GM12878 (cell line): Measurements from ENCODE around the gene ESRRG.

Experiments used
- CTCF ChIP-seq, 3 experiments: IDR thresholded peaks in 2 of 3; conservative IDR thresholded peaks in 1 of 3; 2 replicates each; pipeline ENCODE4 v1.5.1; 2011; ENCODE audit warnings: low read depth in 3 of 3, low read length in 3 of 3, mild to moderate bottlenecking in 3 of 3, control low read depth in 2 of 3, moderate library complexity in 2 of 3, inconsistent platforms in 1 of 3, mixed read lengths in 1 of 3; ENCODE audit not compliant: control insufficient read depth in 2 of 3, insufficient read depth in 1 of 3; ENCODE audit errors: extremely low read depth in 1 of 3
- ESRRA ChIP-seq: IDR thresholded peaks from 2 replicates; pipeline ENCODE4 v1.6.1; 2012; ENCODE audit warnings: mild to moderate bottlenecking, low read length, improper control_type of control experiment
- POLR2A ChIP-seq: IDR thresholded peaks from 2 replicates; pipeline ENCODE4 v1.6.1; 2011; ENCODE audit warnings: low read depth, mild to moderate bottlenecking, low read length
- REST ChIP-seq: IDR thresholded peaks from 2 replicates; pipeline ENCODE4 v1.6.1; 2012; ENCODE audit warnings: mild to moderate bottlenecking, low read depth, low read length
- STAT1 ChIP-seq: fragments of 450-650 bp; conservative IDR thresholded peaks from 2 replicates; pipeline ENCODE4 v1.6.1; 2014; ENCODE audit warnings: antibody characterized with exemption, mild to moderate bottlenecking

- no peak for TF ChIP-seq REST
- TF ChIP-seq POLR2A, result no peak
- TF ChIP-seq STAT1, result no peak
- no peak for TF ChIP-seq CTCF (IDR thresholded peaks at IDR 0.05 in 2 of 3, conservative IDR thresholded peaks at IDR 0.05 in 1 of 3; ENCODE audit: control insufficient read depth in 2 of 3, extremely low read depth in 1 of 3, insufficient read depth in 1 of 3, low read depth in 3 of 3, low read length in 3 of 3)
- TF ChIP-seq ESRRA, result no peak
Observed at GRCh38 chr1:216521477-216521876, 201.8 kb downstream of the ESRRG start.
